ENCODE results near the gene LLGL2.

- TF ChIP-seq SUZ12 (IDR thresholded peaks at IDR 0.05) (no peak), CTBP1 (IDR thresholded peaks at IDR 0.05; ENCODE audit: borderline replicate concordance) (no peak), ZNF384 (IDR thresholded peaks at IDR 0.05) (no peak), BHLHE40 (IDR thresholded peaks at IDR 0.05; ENCODE audit: borderline replicate concordance) (no peak), SP1 (IDR thresholded peaks at IDR 0.05) (no peak), TARDBP (IDR thresholded peaks at IDR 0.05) (no peak), LEF1 (IDR thresholded peaks at IDR 0.05; ENCODE audit: borderline replicate concordance) (no peak), FOXM1 (IDR thresholded peaks at IDR 0.05; ENCODE audit: borderline replicate concordance) (no peak), NFRKB (IDR thresholded peaks at IDR 0.05) (no peak), FOXK2 (IDR thresholded peaks at IDR 0.05) (no peak), L3MBTL2 (conservative IDR thresholded peaks at IDR 0.05) (no peak), HDGF (IDR thresholded peaks at IDR 0.05; ENCODE audit: borderline replicate concordance) (no peak), FOXA1 (IDR thresholded peaks at IDR 0.05) (no peak)
Measured at GRCh38 chr17:75601057-75601987, 75.8 kb downstream of the LLGL2 start.

Data from HEK293T (cell line).